Esophagus squamous epithelium (tissue), 4 donors: ENCODE results near the gene PAM16.

Experiments
- CTCF ChIP-seq, 6 experiments: fragments of 450-650 bp in 4 of 6; fragments of 200-600 bp in 2 of 6; sonication (generic) in 2 of 6; IDR thresholded peaks; one replicate each; pipeline ENCODE4 v1.5.1; 2016 to 2019; ENCODE audit warnings: antibody characterized with exemption in 6 of 6, mild to moderate bottlenecking in 4 of 6, moderate library complexity in 4 of 6
- POLR2A ChIP-seq, 4 donors: fragments of 450-650 bp; IDR thresholded peaks; one replicate each; pipeline ENCODE4 v1.6.1; 2017; ENCODE audit warnings: antibody characterized with exemption in 4 of 4, mild to moderate bottlenecking in 4 of 4, moderate library complexity in 3 of 4

GRCh38 chr16:4360538-4361021 lies 9.5 kb upstream of the PAM16 start:
- no peak for TF ChIP-seq POLR2A (IDR thresholded peaks at IDR 0.05)
- TF ChIP-seq CTCF (IDR thresholded peaks at IDR 0.05): no peak
